Cerebellar cortex (tissue), 1 donor: ENCODE results near the gene GJB6.
A peak's percentile ranks its signal among the peaks of the same experiment; 100 is the strongest.

Experiments
- DNase-seq: peaks from one replicate; pipeline ENCODE4 v3.0.0-alpha.2; 2015; ENCODE audit warnings: low spot score

GJB6 gene

DNA sequence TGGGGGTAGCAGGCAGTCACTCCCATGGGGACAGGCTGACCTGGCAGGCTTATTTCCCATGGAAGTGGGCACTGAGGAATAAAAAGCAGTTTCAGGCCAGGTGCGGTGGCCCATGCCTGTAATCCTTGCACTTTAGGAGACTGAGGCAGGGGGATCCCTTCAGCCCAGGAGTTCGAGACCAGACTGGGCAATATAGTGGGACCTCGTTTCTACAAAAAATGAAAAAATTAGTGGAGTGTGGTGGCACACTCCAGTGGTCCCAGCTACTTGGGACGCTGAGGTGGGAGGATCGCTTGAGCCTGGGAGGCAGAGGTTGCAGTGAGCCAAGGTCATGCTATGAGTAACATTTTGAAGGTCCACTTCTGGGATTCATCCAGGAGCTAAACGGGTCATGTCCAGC, 45.3 kb downstream of the GJB6 start:
- DNase-seq, result no peak

DNA sequence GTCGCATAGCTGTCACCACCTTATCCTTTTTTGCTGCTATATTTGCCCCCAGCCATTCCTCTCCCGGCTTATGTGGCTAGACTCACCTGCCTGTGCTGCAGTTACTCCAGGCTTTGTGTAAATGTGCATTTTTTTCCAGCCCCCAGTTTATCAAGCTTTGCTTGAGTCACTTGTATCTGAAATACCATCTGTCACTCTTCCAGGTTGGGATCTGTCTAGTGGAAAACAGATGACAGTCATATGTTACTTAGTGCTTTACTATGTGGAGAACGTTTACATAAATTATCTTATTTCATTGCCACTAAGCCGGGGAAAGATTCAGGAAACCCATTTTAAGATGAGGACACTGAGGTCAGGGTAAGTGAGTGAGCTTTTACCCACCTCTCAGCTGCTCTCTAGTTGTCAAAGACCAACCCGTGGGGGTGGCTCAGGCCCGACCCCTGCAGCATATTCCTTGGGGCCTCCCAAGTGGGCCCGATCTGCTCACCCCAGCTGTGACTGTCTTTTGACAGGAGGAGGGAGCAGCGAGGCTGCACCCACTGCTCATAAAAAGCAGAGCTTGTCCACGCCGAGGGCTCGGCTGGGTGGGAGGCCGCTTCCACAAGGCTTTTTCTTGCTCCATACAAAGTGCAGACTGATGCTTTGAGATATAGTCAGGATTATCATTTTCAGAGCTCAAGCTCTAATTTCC, 46.6 kb downstream of the GJB6 start:
- no peak for DNase-seq

DNA sequence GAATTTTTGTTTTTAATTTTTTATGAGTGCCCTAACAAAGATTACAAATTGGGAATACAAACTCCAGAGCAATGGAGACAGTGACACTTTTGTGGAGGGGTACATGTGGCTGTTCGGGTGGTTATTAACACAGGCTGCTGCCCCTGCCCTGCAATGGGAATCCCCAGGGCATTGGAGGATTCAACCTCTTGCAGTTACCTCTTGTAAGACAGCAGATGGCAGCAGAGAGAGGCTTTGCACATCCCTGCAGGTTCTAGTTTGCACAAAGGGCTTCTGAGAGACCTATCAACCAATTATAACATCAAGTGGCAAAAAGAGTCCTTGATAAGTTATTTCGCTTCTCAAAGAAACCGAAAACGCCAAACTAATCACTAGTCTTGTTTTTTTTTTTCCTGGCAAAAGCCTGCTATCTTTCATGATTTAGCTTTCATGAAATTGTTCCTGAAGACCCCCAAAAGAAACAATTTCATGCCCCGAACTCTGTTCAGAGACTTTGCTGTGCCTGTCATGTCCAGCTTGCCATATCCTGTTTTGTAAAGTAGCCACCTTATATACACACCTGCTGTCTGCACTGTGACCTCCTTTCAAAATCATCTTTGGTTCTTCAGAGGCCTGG, 49.8 kb downstream of the GJB6 start:
- DNase-seq, result peak; percentile 70

DNA sequence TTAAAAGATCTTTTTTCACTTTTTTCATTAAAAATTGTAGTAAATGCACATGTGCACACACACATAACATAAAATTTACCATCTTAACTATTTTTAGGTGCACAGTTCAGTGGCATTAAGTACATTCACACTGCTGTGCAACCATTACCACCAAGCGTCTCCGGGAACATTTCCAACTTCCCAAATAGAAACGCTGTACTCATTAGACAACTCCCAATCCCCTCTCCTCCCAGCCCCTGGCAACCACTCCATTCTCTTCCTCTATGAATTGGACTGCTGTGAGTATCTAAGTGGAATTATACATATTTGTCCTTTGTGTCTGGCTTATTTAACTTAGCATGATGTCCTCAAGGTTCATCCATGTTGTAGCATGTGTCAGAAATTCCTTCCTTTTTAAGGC, 50.9 kb downstream of the GJB6 start:
- no peak for DNase-seq

DNA sequence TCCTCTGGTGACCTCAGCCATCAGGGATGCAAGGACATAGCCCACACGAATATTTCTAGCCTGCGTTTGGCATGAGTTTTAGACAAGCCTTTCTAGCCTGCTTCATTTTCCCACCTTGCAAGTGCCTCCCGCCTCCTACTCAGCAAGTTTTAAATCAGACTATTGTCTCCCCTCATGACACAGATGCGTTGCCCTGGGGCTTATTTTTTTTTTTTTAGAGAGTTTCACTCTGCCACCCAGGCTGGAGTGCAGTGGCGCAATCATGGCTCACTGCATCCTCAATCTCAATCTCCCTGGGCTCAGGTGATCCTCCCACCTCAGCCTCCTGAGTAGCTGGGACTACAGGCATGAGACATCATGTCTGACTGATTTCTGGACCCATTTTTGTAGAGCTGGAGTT, 54.0 kb downstream of the GJB6 start:
- no peak for DNase-seq

DNA sequence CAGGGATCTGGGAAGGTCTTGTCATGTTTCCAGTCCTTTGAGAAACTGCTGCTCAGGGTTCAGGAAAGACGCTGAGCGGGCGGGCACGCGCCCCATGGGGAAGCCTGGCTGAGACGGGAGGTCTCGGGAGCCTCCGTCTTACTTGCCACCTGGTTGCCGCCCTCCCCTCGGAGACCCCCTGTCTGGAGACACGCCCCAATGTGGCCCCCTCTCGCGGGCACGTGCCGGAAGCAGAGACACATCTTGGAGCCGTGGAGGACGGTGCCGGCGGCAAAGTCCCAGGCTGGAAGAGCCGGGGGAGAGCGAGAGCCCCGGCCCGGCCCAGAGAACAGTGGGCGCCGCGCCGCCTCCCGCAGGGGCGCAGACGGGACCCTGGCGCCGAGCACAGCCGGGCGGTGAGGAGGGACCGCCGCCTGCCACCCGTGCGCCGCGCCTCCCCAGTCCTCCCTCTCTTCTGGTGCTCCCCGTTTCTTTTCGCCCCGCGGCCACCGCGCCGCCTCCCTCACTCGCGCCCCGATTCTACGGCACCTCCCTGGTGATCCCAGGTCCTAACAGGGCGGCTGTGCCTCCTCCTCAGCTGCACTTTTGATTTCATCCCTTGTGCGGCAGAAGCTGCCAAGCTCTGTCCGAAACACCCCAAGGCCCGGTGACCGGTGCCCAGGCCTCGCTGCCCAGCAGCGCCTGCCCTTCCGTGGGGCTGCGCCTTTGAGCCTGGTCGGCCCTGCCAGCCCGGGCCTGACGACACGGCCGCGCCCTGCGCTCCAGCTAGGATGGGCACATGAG, 54.9 kb downstream of the GJB6 start:
- DNase-seq, result no peak

DNA sequence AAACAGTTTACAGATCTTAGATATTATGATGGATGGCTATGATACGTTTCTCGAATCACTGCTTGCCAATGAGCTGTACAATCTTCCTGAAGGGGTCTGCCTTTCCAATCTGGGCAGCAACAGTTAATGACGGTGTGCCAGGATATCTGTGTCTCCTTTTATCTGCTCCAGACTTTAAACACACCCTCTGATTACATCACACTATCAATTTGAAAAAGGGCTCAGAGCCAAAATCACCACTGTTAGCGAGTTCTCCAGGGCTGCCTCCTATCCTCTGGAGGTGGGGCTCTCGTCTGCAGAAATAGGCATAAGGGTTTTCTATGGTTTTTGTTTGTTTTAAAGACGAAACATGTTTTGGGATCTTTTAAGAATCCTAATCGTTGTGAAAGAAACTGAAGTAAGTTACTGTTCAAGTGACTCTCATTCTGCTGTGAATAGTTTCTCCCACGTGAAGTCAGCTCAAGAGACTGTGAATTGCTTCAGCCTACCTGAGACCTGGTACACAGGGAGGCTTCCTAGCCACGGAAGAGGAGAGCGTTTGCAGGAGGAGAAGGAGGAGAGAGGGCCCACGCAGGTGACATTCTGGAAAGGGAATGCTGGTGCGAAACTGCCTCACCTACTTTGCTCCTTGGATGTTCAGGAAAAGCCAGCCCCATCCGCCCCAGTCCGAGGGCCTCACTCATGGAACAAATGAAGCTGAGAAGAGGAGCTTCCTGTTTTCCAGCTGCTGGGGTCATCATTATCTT, 56.0 kb downstream of the GJB6 start:
- DNase-seq, result no peak

DNA sequence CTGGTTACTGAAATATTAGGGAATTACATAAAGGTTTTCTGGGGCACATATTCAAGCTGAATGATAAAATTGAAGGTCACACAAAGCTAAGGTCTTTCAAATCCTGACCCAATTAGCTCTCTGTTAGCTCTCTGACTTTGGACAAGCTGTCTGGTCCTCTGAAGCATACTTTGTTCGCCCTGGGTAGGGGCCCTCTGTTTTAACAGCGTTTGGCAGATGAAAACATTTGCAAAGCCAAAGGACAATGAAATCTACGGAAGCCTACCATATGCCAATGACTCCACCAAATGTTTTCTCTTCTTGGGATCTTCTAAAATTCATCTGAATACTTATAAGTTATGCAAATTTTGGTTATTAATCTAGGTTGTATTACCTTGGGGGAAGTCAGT, 56.7 kb downstream of the GJB6 start:
- no peak for DNase-seq

DNA sequence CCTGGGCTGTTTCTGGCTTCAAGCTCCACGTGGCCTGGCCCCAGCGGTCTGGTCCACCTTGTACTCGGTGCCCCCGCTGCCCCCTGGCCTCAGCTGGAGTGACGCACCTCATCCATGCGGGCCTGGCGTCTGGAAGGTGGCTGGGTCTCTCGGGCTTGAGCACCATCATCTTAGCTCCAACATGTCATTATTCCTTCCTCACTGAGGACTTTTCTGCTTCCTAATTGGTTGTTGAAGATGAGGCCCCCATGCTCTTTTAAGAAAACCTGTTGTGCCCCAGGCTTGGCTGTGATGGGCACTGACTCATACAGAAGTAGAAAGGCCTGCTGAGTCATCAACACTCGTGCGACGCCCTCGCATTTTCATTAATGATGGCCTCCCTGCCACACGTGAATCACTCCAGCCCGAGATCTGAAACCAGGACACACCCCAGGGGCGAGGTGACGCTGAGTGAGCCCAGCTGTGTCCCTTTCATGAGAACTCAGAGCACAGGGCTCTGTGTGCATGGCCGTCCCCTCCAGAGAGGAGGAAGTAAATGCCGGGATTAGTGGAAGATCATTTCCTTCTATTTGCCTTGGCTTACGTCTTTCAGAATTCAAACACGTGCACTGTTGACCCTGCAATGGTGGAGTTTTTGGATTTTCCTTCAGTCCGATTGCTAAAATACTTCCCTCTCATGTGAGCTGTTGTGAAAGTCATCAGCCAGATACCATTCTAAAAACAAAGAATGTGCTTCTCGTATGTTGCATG, 57.3 kb downstream of the GJB6 start:
- DNase-seq, result no peak

DNA sequence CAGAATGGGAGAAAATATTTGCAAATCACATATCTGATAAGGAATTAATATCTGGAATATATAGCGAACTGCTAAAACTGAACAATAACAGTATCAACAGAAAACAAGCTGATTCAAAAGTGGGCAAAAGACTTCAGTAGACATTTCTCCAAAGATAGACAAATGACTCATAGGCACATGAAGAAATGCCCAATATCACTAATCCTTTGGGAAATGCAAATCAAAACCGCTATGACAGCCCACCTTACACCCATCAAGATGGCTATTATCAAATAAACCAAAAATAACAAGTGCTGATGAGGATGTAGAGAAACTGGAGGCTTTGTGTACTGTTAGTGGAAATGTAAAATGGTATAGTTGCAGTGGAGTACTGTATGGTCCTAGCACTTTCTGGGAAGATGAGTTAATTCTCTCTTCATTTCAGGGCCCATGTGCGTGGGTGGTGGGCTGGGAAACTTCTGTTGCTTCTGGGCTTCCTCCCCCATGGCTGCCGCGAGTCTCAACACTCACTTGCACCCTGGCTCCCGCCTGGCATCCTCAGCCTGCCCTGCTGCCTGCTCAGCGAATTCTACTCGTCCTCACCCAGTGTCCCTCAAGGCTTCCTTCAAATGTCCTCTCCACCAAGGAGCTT, 58.9 kb downstream of the GJB6 start:
- DNase-seq, result no peak
